GM19324 (cell line): Measurements from ENCODE around the gene TSPAN4.
A peak's percentile ranks its signal among the peaks of the same experiment; 100 is the strongest.

Experiments used
- ATAC-seq: cut with Tn5 transposase; IDR thresholded peaks from one replicate; pipeline ENCODE4 v1.9.1; 2021; ENCODE audit warnings: mild to moderate bottlenecking, moderate library complexity; ENCODE audit not compliant: unreplicated experiment, low FRiP score

The TSPAN4 gene, protein sequence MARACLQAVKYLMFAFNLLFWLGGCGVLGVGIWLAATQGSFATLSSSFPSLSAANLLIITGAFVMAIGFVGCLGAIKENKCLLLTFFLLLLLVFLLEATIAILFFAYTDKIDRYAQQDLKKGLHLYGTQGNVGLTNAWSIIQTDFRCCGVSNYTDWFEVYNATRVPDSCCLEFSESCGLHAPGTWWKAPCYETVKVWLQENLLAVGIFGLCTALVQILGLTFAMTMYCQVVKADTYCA

GRCh38 chr11:842370-843002 is at the start of gene TSPAN4, which contains the start of gene POLR2L:
Gene TSPAN4, plus strand, starts transcription at chr11:842852. Its CDS starts 7,453 bp downstream, at chr11:850305.
Gene POLR2L, minus strand, starts transcription at chr11:842529. Its CDS starts 21 bp downstream, at chr11:842508.
- ATAC-seq = peak; percentile 71

DNA sequence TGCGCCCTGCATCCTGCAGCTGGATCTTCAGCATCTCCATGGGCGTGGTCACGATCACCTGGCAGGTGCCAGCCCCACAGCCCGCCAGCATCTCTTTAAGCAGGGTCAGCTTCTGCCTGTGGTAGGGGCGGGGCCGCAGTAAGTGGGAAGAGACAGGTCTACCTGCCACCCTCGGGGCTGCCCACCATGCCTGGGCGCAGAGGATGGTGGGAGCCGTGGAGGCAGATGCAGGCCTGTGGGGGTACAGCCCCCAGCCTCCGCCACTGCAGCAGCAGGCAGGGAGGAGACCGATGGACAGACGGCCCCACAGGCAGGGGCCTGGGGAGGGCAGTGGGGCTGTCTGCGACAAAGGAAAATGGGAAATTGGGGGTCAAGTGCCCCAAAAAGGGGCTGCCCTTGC is 49.8 kb upstream of the TSPAN4 start:
- ATAC-seq = no peak

- no peak for ATAC-seq
These were observed 49.1 kb upstream of the TSPAN4 start for GRCh38 chr11:793556-793955.

GRCh38 chr11:794013-794765 is 48.5 kb upstream of the TSPAN4 start:
- ATAC-seq = no peak

GRCh38 chr11:794766-795633 is 47.7 kb upstream of the TSPAN4 start:
- ATAC-seq = no peak

DNA sequence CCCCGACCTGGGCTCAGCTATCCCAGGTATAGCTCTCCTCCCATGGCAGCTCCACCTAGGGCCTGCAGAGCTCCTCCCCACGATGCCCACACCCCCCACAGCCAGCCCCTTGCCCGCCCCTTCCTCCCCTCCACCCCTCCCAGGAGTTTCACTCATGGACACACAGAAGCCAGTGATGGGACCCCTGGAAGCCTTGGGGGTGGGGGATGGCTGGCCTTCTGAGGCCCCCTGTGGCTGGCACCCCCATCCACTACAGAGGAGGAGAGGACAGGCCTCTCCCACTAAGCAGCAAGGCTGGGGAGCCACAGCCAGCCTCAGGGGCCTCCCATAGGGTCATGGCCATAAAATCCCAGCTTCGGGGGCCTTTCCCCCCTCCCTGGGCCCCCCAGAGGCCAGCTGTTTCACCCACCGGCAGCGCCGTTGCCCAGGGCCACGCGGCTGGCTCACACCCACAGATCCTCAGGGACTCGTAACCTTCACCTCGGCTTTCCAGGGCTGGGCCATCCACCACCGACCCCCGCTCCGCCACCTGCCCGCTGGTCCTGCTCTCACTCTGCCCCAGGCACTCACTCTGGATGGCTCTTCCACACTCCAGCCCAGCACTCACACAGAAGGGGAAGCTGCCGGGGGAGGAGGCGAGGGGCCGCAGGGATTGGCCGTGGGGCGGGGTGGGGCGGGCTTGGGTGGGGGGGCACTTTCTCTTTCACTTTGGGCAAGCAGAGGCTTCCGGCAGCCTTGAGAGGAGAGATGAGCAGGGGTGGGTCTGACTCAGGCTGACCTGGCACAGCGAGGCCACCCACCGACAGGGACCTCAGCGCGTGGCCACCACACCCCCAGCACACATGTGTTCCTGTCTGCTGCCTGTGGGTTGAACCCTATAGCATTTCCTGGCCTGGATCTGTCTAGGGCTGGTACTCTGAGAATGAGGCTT is 46.8 kb upstream of the TSPAN4 start:
- ATAC-seq = no peak

- no peak for ATAC-seq
These were observed 45.9 kb upstream of the TSPAN4 start for GRCh38 chr11:796565-797295.

DNA sequence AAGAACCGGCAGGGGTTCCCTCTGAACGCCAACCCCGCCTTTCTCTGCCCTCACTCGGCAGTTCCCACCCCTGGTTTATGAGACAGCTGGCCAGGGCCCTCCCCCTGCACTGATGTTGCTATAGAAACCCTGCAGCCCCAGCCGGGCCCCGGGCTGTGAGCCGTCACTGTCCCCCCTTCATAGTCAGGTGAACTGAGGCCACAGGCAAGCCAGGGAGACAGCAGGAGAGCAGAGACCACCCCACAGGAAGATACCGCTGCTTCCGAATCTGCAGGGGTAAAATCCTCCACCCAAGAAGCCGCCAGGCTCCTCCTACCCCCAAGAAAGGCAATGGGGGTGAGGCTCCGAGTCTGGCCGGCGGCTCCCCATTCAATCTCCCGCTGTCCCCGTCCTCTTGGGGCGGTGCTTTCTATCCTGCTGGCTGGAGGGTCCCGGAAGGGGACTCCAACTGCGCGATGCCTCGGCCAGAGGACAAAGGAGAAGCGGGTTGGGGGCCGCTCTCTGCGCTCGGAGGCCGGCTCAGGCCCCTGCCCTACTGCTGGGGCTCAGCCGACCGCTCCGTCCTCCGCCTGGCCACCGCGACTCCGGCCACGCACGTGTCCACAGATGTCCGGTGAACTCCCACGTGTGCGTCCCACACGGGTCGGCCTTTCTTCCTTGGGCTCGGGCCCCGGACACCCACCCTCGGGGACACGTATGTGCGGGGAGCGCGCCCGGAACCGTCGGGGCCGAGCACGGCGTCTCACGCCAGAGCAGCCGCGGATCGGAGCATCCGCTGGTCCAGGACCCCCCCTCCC is 45.2 kb upstream of the TSPAN4 start:
- peak; percentile 43 for ATAC-seq

GRCh38 chr11:798093-798713 is 44.4 kb upstream of the TSPAN4 start, which contains the start of gene SLC25A22:
Gene SLC25A22, minus strand, starts transcription at chr11:798281. Its CDS starts 3,275 bp downstream, at chr11:795006.
- ATAC-seq = peak; percentile 65

GRCh38 chr11:799641-800316 is 42.9 kb upstream of the TSPAN4 start:
- no peak for ATAC-seq

- ATAC-seq = no peak
These were observed 42.2 kb upstream of the TSPAN4 start for GRCh38 chr11:800473-800872.

GRCh38 chr11:801097-801780 is 41.4 kb upstream of the TSPAN4 start:
- ATAC-seq = no peak

GRCh38 chr11:802018-802617 is 40.5 kb upstream of the TSPAN4 start:
- ATAC-seq = no peak

DNA sequence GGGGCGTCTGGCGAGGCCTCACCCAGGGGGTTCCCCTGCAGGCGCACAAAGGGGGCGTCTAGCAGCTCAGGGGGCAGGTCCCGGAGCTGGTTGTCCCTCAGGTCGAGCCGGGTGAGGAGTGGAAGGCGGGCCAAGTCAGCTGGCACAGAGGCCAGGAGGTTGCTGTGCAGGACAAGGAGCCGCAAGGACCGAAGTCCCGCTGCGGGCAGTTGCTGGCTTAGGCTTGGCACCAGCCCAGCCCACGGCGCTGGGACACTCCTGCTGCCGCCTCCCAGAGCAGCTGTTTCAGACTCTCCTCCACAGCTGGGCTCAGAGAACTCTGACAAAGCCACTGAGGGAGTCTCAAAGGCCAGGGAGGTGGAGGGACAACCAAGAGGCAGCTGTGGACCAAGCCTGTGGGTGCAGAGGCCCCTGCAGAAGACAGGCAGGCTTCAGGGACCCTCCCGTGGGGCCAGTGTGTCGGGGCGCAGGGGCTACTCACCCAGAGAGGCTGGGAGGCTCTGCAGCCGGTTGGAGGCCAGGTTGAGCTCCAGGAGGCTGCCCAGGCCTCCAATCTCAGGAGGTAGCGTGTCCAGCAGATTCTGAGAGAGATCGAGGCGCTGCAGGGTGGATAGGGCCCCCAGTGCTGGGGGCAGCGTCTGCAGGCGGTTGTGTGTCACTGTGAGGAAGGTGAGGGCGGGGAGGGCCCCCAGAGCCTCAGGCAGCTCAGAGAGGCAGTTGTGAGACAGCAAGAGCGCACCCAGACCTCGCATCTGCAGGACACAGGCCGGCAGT is 39.8 kb upstream of the TSPAN4 start:
- ATAC-seq = no peak

DNA sequence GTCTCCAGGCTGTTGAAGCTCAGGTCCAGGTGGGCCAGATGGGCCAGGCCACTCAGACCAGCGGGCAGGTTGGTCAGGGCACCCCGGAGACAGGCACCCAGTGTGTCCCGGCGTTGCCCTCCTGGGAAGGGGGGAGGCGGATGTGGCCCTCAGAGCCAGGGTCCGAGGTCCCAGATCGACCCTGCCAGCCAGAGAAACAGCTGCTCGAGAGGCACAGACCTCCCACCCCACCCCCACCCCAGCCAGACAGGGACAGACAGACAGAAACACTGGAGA is 39.2 kb upstream of the TSPAN4 start:
- no peak for ATAC-seq
